Neural progenitor cell (in vitro differentiated cells): Measurements from ENCODE around the gene ITPRID1.

ENCODE experiments used
- CTCF ChIP-seq: fragments of 200-600 bp; sonication (generic); IDR thresholded peaks from 2 replicates; pipeline ENCODE4 v1.5.1; 2017; ENCODE audit warnings: antibody characterized with exemption, mild to moderate bottlenecking
- EZH2 ChIP-seq: fragments of 200-600 bp; sonication (generic); IDR thresholded peaks from 2 replicates; pipeline ENCODE4 v1.6.1; 2017; ENCODE audit warnings: antibody characterized with exemption, mild to moderate bottlenecking, moderate library complexity
- EZH2phosphoT487 ChIP-seq: fragments of 200-600 bp; sonication (generic); IDR thresholded peaks from 2 replicates; pipeline ENCODE4 v1.6.1; 2017; ENCODE audit warnings: antibody characterized with exemption

- TF ChIP-seq CTCF (no peak), EZH2 (no peak), EZH2phosphoT487 (no peak)
Measured at GRCh38 chr7:31695859-31696614, 182.1 kb downstream of the ITPRID1 start.
